HepG2 (cell line): ENCODE results near the gene ODC1. TPM values are rescaled to one million over a fixed set of nuclear protein-coding genes. Genes with fewer than 3 reads are reported as not detected.

Source experiments
- CCDC6 ChIP-seq: sonication (generic); formaldehyde crosslinking; IDR thresholded peaks from 2 replicates; pipeline ENCODE4 v1.8.1; 2022; ENCODE audit warnings: mild to moderate bottlenecking, missing genetic modification reagents, moderate library complexity
- EED ChIP-seq: sonication (generic); formaldehyde crosslinking; IDR thresholded peaks from 2 replicates; pipeline ENCODE4 v1.5.0; 2020; ENCODE audit warnings: mild to moderate bottlenecking, missing genetic modification reagents
- FOXM1 ChIP-seq: sonication (generic); formaldehyde crosslinking; IDR thresholded peaks from 2 replicates; pipeline ENCODE4 v1.5.0; 2020; ENCODE audit warnings: missing genetic modification reagents
- HOXA5 ChIP-seq: sonication (generic); formaldehyde crosslinking; IDR thresholded peaks from 2 replicates; pipeline ENCODE4 v1.4.0; 2020; ENCODE audit warnings: missing genetic modification reagents
- KLF12 ChIP-seq: sonication (generic); formaldehyde crosslinking; IDR thresholded peaks from 2 replicates; pipeline ENCODE4 v1.4.0; 2020; ENCODE audit warnings: missing genetic modification reagents, borderline replicate concordance
- LCORL ChIP-seq, 2 experiments: fragments of 450-650 bp in 1 of 2; sonication (generic) in 1 of 2; formaldehyde crosslinking in 1 of 2; IDR thresholded peaks; 2 replicates each; pipeline versions ENCODE4 v1.5.0 to v1.6.1; 2017 to 2020; ENCODE audit warnings: antibody characterized with exemption in 1 of 2, missing genetic modification reagents in 1 of 2
- MAZ ChIP-seq, 2 experiments: sonication (generic) in 1 of 2; formaldehyde crosslinking in 1 of 2; IDR thresholded peaks; 2 replicates each; pipeline versions ENCODE4 v1.5.0 to v1.6.1; 2012 to 2020; ENCODE audit warnings: low read depth in 2 of 2, mild to moderate bottlenecking in 2 of 2, borderline replicate concordance in 1 of 2, improper control_type of control experiment in 1 of 2, low read length in 1 of 2, missing genetic modification reagents in 1 of 2, moderate library complexity in 1 of 2
- MEIS2 ChIP-seq: sonication (generic); formaldehyde crosslinking; IDR thresholded peaks from 2 replicates; pipeline ENCODE4 v1.9.0; 2021; ENCODE audit warnings: mild to moderate bottlenecking, missing genetic modification reagents
- NCOA2 ChIP-seq: sonication (generic); formaldehyde crosslinking; IDR thresholded peaks from 2 replicates; pipeline ENCODE4 v1.8.0; 2022; ENCODE audit warnings: inconsistent platforms
- NFATC3 ChIP-seq: sonication (generic); formaldehyde crosslinking; IDR thresholded peaks from 2 replicates; pipeline ENCODE4 v1.5.1; 2020; ENCODE audit warnings: mild to moderate bottlenecking, missing genetic modification reagents
- NR0B2 ChIP-seq: sonication (generic); formaldehyde crosslinking; IDR thresholded peaks from 2 replicates; pipeline ENCODE4 v1.4.0; 2020; ENCODE audit warnings: mild to moderate bottlenecking, missing genetic modification reagents
- NR1H2 ChIP-seq: sonication (generic); formaldehyde crosslinking; IDR thresholded peaks from 2 replicates; pipeline ENCODE4 v1.8.1; 2022; ENCODE audit warnings: low read depth, missing genetic modification reagents, borderline replicate concordance
- PHB2 ChIP-seq: fragments of 450-650 bp; IDR thresholded peaks from 2 replicates; pipeline ENCODE4 v1.6.1; 2018; ENCODE audit not compliant: partially characterized antibody
- ZBTB39 ChIP-seq: sonication (generic); formaldehyde crosslinking; IDR thresholded peaks from 2 replicates; pipeline ENCODE4 v1.5.0; 2020; ENCODE audit warnings: missing genetic modification reagents
- ZFP1 ChIP-seq: IDR thresholded peaks from 2 replicates; pipeline ENCODE4 v1.6.1; 2016
- ZKSCAN8 ChIP-seq: IDR thresholded peaks from 2 replicates; pipeline ENCODE4 v1.6.1; 2016; ENCODE audit warnings: borderline replicate concordance, missing genetic modification reagents, missing compliant biosample characterization
- ZNF337 ChIP-seq: sonication (generic); formaldehyde crosslinking; IDR thresholded peaks from 2 replicates; pipeline ENCODE4 v1.5.1; 2020; ENCODE audit warnings: missing genetic modification reagents, low read depth, mild to moderate bottlenecking, borderline replicate concordance
- ZNF652 ChIP-seq: IDR thresholded peaks from 2 replicates; pipeline ENCODE4 v1.6.1; 2016; ENCODE audit warnings: low read depth, borderline replicate concordance
- ZNF784 ChIP-seq: sonication (generic); formaldehyde crosslinking; IDR thresholded peaks from 2 replicates; pipeline ENCODE4 v1.5.1; 2020; ENCODE audit warnings: missing genetic modification reagents, mild to moderate bottlenecking, borderline replicate concordance
- ZNF878 ChIP-seq: sonication (generic); formaldehyde crosslinking; IDR thresholded peaks from 2 replicates; pipeline ENCODE4 v1.8.1; 2023; ENCODE audit warnings: mild to moderate bottlenecking, missing genetic modification reagents, moderate library complexity
- ZSCAN29 ChIP-seq: sonication (generic); formaldehyde crosslinking; conservative IDR thresholded peaks from 2 replicates; pipeline ENCODE4 v1.4.0; 2020; ENCODE audit warnings: mild to moderate bottlenecking, missing genetic modification reagents
- polyA plus RNA-seq, 8 experiments: library from polyadenylated mRNA; depleted of rRNA in 3 of 8; stranded (reverse) in 7 of 8; unstranded in 1 of 8; fragments of >200 nt; fragmentation: Illumina TruSeq in 4 of 8; extraction: Trizol in 4 of 8; gene quantifications; 2 replicates each; pipeline versions ENCODE4 v1.2.1 to v1.2.3, GENCODE V29; 2011 to 2016; ENCODE audit warnings: low read depth in 4 of 8, missing spikeins in 1 of 8, mixed read lengths in 1 of 8; ENCODE audit not compliant: insufficient read depth in 1 of 8
- total RNA-seq, 5 experiments: library from RNA; depleted of rRNA; stranded (reverse); fragments of >200 nt; fragmentation: Illumina TruSeq; extraction: Trizol; gene quantifications; 2 replicates each; pipeline ENCODE4 v1.2.3, GENCODE V29; 2016; ENCODE audit warnings: low read depth in 1 of 5
- TF ChIP-seq, protein P1 (sequence below): sonication (generic); formaldehyde crosslinking; conservative IDR thresholded peaks from 2 replicates; pipeline ENCODE4 v1.4.0; 2020; ENCODE audit warnings: missing genetic modification reagents
- TF ChIP-seq, protein P2 (sequence below): sonication (generic); formaldehyde crosslinking; conservative IDR thresholded peaks from 2 replicates; pipeline ENCODE4 v1.4.0; 2020; ENCODE audit warnings: missing genetic modification reagents

The ODC1 gene
- total and polyA plus RNA-seq, 2 of the 13 experiments (the other 11 are each of a cell fraction or from before 2014, with no cell fraction given) = 142 to 371 TPM

- no peak for TF ChIP-seq LCORL (IDR thresholded peaks at IDR 0.05)
- peak; percentile 71 for TF ChIP-seq LCORL (CRISPR knock-in tag; IDR thresholded peaks at IDR 0.05)
- no peak for TF ChIP-seq ZBTB39 (CRISPR knock-in tag)
- peak; percentile 36; the same call in 1 of the 2 replicates for TF ChIP-seq NCOA2 (CRISPR knock-in tag)
- no peak for TF ChIP-seq ZNF652 (CRISPR knock-in tag)
- TF ChIP-seq KLF12 (CRISPR knock-in tag) = no peak
- no peak for TF ChIP-seq FOXM1
- TF ChIP-seq ZFP1 (CRISPR knock-in tag) = no peak
- TF ChIP-seq NFATC3 (CRISPR knock-in tag) = no peak
- TF ChIP-seq MAZ (IDR thresholded peaks at IDR 0.05; ENCODE audit: borderline replicate concordance, low read depth, low read length) = peak; percentile 67; the same call in 1 of the 2 replicates
- TF ChIP-seq MAZ (CRISPR knock-in tag; IDR thresholded peaks at IDR 0.05; ENCODE audit: low read depth) = 0 out of 2 replicates have a peak, but pooled peaks have one; percentile 63
- TF ChIP-seq HOXA5 = peak; percentile 60; the same call in 1 of the 2 replicates
- TF ChIP-seq EED (CRISPR knock-in tag) = no peak
- no peak for TF ChIP-seq ZNF337
- no peak for TF ChIP-seq ZKSCAN8 (CRISPR knock-in tag)
- TF ChIP-seq MEIS2 (CRISPR knock-in tag) = 0 out of 2 replicates have a peak, but pooled peaks have one; percentile 63
- TF ChIP-seq CCDC6 = no peak
- no peak for TF ChIP-seq PHB2
- TF ChIP-seq NR0B2 (CRISPR knock-in tag) = 0 out of 2 replicates have a peak, but pooled peaks have one; percentile 16
- TF ChIP-seq NR1H2 (CRISPR knock-in tag) = no peak
- TF ChIP-seq, protein P1, sequence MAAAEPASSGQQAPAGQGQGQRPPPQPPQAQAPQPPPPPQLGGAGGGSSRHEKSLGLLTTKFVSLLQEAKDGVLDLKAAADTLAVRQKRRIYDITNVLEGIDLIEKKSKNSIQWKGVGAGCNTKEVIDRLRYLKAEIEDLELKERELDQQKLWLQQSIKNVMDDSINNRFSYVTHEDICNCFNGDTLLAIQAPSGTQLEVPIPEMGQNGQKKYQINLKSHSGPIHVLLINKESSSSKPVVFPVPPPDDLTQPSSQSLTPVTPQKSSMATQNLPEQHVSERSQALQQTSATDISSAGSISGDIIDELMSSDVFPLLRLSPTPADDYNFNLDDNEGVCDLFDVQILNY = no peak
- TF ChIP-seq ZNF784 = no peak
- no peak for TF ChIP-seq ZSCAN29 (CRISPR knock-in tag)
- TF ChIP-seq ZNF878 (CRISPR knock-in tag) = no peak
- TF ChIP-seq, protein P2, sequence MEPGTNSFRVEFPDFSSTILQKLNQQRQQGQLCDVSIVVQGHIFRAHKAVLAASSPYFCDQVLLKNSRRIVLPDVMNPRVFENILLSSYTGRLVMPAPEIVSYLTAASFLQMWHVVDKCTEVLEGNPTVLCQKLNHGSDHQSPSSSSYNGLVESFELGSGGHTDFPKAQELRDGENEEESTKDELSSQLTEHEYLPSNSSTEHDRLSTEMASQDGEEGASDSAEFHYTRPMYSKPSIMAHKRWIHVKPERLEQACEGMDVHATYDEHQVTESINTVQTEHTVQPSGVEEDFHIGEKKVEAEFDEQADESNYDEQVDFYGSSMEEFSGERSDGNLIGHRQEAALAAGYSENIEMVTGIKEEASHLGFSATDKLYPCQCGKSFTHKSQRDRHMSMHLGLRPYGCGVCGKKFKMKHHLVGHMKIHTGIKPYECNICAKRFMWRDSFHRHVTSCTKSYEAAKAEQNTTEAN (CRISPR knock-in tag) = no peak
Observed at GRCh38 chr2:10434886-10435819, 13.0 kb downstream of the ODC1 start (continued).
